Suppressor macrophage treated with lipopolysaccharide for 4 hours (primary cell): ENCODE measurements around the gene ACTRT2.
A peak's percentile ranks its signal among the peaks of the same experiment; 100 is the strongest.

Experiments
- DNase-seq: peaks from one replicate; pipeline ENCODE4 v3.0.0-alpha.2; 2020

Gene ACTRT2

DNA sequence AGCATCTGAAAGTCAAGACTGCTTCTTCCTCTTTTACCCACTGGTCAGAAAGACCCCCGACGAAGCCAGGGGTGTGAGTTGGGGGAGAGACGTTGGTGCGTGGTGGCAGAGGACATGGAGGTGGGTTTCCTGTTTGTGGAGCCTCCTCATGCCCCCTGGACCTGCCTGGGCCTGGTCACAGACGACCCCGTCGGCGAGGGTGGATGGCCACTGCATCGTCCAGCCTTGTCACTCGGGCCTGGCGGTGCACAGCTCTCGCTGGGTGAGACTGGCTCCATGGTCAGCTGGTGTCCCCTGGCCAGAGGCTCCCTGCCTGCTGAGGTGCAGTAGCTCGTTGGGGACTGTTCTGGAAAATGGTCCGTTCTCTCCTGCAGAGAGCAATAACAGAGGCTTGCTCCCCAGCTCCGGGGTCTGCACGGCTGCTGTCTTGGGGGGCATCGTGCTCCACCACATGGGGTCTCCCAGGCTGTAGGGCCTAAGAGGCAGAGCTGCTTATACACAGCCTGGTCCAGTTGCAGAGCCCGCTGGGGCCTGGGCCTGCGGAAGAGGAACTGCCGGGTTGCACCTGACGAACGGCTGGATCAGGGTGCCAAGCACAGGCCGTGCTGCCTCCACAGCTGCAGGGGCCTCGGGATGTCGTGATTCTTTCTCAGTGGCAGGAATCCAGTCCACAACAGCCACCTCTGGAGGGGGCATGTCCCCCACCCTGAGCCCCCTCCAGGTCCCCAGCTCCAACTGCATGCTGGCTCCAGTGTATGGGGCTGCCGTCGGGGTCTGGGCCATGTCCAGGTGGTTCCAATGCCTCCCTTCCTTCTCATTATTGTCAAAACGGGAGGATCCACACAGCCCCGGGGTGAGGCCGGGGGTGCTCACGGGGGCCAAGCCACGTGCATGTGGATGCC lies 18.0 kb upstream of the ACTRT2 start:
- no peak for DNase-seq

DNA sequence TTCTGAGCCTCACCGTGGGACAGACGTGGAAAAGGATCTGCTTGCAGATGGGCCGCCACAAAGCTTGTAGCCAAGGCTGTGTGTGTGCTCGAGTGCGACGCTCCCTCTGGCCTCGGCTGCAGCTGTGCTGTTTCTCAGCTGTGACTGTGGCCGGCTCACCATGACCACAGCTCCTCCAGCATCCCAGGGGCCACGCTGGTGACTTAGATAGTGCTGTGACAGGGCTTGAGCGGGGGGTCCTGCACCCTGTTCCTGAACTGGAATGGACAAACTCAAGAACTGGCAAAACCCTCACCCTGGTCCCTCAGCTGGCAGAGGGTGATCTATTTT lies 17.4 kb upstream of the ACTRT2 start:
- no peak for DNase-seq

- DNase-seq = no peak
These were observed 16.7 kb upstream of the ACTRT2 start for GRCh38 chr1:3004285-3005205.

DNA sequence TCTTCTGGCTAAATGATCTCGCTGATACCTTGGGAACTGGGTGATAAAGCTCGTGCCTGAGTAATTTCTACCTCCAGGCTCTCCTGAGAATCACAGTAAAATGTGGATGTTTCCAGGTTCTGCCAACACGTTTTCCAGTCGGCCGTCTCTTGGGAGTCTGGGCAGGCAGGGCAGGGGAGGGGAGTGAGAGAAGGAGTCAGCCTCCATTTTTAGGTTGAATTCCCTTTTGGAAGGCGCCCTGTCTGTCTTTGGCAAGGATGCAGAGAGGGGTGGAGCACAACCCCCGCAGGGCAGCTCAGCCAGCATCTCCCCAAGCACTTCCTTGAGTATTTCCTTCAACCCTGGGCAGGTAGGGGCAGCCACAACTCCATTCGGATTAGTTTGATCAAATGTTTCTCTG lies 15.5 kb upstream of the ACTRT2 start:
- DNase-seq = no peak

GRCh38 chr1:3007298-3008147 lies 13.7 kb upstream of the ACTRT2 start:
- DNase-seq = no peak

DNA sequence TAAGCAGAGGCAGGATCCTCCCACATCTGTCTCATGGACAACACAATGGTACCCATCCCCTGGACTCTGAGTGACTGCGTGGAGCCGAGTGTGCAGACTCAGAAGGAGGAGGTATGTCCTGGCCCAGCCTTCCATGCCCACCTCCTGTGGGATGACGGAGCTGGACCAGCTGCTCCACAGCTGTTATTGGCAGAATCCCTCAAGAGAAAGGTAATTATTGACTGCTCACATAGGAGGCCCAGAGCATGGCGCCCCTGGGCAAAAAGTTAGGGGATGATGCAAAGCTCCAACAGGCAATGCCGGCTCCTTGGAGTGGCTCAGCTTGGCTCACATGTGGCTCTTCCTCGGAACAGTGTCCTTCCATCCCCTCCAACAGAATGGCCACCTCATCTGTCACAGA lies 12.2 kb upstream of the ACTRT2 start:
- no peak for DNase-seq

- DNase-seq = no peak
These were observed 11.7 kb upstream of the ACTRT2 start for GRCh38 chr1:3009556-3009955.

DNA sequence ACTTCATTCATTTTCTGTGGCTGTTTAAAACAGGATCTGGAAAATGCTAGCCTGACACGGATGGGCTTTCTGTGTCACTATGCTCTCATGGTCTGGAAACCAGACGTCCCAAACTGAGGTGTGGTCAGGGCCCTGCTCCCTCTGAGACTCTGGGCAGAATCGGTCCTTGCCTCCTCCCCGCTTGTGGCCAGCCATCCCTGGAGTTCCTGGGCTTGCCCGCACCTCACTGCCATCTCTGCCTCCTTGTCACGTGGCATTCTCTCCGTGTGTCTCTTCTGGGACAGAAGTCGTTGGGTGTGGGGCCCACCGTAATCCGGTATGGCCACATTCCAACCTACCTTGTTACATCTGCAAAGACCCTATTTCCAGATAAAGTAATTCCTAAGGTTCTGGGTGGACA lies 10.1 kb upstream of the ACTRT2 start:
- DNase-seq = no peak

- no peak for DNase-seq
These were observed 9.4 kb upstream of the ACTRT2 start for GRCh38 chr1:3011631-3012455.

DNA sequence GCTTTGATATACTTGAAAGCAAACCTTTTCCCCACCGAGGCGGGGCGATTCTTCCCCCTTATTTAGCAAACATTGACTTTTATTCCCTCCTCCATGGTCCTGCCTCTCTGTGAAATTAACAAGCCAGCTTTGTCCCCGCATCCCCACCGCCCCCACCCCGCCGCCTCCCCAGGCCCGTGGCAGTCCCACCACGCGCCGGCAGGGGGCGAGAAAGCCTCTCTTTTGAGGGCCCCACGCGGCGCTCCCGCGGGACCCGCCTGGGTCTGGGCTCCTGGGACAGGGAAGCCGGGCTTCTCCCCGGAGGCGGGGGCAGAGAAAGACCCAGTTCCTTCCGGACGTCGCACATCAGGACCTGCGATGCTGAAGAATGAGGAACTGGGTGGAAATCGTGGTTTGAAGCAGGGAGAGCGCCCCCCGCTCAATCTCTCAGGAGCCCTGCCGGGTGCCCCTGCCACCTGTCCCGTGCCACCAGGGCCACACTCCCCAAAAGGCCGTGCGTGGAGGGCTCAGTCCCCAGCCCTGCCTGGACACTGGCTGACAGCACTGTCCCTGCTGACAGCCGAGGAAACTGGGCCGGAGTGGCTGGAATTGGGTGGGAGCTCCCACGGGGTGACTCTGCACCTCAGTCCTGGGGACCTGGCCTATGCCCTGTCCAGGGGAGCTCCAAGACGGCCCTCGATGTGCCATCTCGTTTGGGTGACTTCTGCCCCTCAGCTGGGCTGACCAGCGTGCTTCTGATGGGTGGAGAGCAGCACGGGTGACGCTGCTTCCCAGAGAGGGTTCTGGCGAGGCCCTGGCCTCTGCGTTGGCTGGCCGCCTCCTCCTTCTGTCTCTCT lies 8.6 kb upstream of the ACTRT2 start:
- DNase-seq = peak; percentile 56

DNA sequence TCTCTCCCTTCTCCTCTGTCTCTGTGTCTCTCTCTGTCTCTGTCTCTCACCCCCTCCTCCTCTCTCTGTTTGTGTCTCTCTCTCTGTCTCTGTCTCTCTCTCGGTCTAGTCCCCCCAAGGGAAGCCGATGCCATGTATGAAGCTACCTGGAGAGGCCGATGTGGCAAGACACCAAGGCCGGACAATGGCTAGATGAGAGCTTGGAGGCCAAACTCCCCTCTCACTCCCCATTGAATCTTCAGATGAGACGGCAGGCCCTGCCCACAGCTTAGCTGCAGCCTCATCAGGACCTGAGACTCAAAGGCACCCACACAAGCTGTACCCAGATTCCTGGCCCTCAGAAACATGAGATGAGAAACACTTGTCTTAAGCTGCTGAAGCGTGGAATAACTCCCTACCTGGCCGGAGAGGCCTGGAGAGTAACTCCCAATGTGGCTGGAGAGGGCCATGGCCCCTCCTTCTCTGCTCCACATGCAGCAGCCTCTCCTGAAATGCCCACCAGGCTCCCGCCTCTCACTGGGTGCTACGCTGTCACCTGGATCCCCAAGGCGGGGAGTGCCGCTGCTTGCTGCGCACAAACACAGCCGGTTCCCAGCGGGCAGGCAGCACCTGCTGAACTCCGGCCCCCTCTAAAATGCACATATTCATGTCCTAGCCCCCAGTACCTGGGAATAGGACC lies 7.8 kb upstream of the ACTRT2 start:
- no peak for DNase-seq

DNA sequence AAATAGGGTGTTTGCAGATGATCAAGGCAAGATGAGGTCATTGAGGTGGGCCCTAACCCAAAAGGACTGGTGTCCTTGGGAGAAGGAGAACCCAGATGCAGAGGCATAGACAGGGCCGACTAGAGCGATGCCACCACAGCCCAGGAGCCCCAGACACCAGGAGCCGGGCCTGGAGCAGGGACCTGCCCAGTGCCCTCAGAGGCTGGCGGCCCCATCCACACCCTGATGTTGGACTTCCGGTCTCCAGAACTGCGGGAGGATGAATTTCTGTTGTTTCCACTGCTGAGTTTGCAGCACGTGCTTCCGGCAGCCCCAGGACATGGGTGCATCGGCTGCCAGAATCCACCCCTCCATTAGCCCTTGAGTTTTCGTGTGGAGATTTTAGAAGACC lies 7.2 kb upstream of the ACTRT2 start:
- DNase-seq = no peak

DNA sequence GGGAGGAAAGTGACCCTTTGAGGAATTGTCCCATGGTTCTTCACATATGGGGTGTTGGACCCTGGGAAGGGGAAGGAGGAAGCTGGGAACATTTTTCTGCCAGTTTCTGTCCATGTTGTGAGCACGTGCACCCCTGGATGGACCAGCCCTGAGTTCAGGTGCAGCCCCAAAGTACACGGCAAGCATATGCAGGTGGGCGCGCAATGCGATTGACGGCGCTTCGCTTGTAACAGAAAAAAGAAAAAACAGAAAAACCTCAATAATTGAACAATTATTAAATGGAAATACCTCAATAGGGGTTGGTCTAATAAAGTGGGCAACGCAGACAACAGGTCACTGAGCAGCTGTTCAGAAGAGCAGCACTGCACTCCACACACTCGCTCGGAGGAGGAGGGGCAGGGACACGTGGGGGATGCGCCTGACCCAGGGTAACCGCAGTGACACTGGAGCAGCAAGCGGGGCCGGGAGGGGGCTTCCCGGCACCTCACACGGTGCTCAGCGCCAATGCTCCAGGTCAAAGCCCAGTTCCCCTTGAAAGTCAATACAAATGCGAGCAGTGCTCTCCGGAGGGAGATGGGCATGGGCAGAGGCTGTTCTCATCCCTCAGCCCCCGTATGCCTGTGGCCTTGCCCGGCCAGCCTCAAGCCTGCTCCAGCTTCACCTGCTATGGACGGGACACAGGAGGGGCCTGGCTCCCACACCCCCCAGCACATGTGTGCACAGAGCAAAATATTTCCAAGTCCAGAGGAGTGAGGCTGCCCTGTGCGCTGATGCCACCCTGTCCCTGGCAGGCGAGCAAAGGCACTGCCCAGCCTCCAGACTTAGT lies 6.6 kb upstream of the ACTRT2 start:
- no peak for DNase-seq

DNA sequence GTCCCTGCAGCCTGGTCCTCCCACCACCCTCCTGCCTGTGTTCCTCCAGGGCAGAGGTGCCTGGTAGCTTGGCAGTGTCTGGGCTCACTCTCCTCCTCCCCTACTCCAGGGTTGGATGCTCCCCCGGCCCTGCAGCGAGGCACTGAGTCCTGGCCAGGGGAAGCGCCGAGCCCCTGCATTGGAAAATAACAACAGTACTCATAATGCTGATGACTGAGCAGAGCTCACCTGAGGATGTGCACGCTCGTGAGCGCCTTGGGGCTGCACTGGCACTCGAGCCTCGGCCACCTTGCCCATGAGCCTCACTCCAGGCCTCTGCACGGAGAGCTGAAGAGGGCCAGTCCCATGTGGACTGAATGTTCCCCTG lies 6.0 kb upstream of the ACTRT2 start:
- no peak for DNase-seq

DNA sequence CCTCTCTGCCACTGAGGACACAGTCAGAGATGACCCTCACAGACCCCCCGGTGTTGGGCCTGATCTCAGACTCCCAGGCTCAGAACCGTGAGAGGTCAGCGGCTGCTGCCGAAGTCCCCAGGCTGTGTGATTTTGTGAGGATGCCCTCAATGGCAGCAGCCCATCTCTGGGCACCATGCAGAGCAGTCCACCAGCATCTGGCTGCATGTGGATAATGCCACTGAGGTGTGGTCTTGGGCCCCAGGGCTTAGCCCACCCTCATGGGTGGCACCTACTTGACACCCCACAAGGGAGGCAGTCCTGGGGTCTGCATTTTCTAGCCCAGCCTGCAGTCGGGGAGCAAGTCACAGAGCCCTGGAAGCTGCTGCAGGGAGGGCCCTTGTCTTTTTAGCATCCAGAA lies 5.5 kb upstream of the ACTRT2 start:
- no peak for DNase-seq

- DNase-seq = no peak
These were observed 4.4 kb upstream of the ACTRT2 start for GRCh38 chr1:3016641-3017439.

DNA sequence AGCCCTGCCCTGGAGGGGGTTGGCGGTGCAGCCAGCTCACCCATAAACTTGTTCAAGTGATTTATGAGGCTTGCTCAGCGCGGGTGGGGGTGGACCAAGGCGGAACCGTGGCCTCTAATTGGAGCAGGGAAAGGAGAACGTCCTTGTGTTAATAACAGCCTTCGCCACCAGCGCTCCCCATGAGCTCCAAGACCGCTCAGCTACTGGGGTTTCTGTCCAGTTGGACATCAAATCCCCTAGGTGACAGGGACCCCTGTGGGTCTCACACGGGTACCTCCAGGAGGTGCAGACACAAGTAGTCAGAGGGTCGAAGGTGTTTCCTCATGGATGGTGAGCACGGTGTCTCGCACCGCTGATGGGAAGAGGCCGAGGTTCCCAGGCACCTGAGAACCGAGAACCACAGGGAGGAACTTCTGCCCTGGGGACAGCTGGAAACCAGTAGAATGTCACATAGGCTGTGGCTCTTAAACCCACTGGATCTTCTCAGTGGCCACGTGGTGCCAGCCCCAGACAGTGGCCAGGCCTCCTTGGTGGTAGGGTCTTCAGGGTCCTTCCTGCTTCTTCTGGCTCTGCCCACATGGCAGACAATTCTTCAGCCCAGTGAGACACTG lies 3.7 kb upstream of the ACTRT2 start:
- DNase-seq = no peak

DNA sequence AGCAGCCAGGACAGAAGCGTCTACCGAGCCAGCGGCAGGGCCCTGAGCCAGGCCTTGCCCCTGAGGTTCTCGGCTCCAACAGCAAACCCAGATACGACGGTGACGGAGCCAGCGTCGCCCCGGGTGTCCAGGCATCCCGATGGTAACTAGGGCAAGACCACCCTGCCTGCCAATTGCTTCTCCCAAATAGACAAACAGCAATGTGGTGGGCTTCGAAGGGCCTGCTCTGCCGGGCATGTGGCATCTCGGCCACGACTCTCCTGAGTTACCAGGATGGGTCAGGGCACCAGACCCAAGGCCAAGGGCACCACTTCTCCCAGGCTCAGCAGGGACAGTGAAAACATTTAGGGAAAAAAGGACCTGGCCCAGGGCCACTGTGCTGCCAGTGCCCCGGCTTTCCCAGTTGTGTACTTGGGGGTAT lies 3.2 kb upstream of the ACTRT2 start:
- no peak for DNase-seq
